Measurements from ENCODE around the gene MMRN2.
"Not testable (repeated sequence)": the region's sequence is repeated elsewhere in the genome, so short reads cannot be mapped to it uniquely, and the experiment has no call there.

Gene MMRN2

GRCh38 chr10:86957471-86958115 is at the start of gene MMRN2:
Gene MMRN2 (minus strand): TSS chr10:86957615. CDS start chr10:86957541, 74 bp downstream.
- DNase-seq = no peak

- DNase-seq = not testable (repeated sequence)
Observed at GRCh38 chr10:87007124-87007523, 49.7 kb upstream of the MMRN2 start.

GRCh38 chr10:87000491-87000890 is 43.1 kb upstream of the MMRN2 start:
- no peak for DNase-seq

- not testable (repeated sequence) for DNase-seq
Observed at GRCh38 chr10:86999802-87000403, 42.5 kb upstream of the MMRN2 start.

- DNase-seq = no peak
Observed at GRCh38 chr10:86992929-86993328, 35.5 kb upstream of the MMRN2 start.

- DNase-seq = no peak
Observed at GRCh38 chr10:86992456-86992855, 35.0 kb upstream of the MMRN2 start.

- DNase-seq = not testable (repeated sequence)
Observed at GRCh38 chr10:86991362-86991761, 33.9 kb upstream of the MMRN2 start.

- no peak for DNase-seq
Observed at GRCh38 chr10:86988520-86988919, 31.1 kb upstream of the MMRN2 start.

GRCh38 chr10:86984498-86984897 is 27.1 kb upstream of the MMRN2 start:
- DNase-seq = not testable (repeated sequence)

- no peak for DNase-seq
Observed at GRCh38 chr10:86981716-86982115, 24.3 kb upstream of the MMRN2 start.

- DNase-seq = not testable (repeated sequence)
Observed at GRCh38 chr10:86981020-86981419, 23.6 kb upstream of the MMRN2 start.

GRCh38 chr10:86979977-86980448 is 22.6 kb upstream of the MMRN2 start:
- no peak for DNase-seq

GRCh38 chr10:86979296-86979818 is 21.9 kb upstream of the MMRN2 start:
- DNase-seq = no peak

- not testable (repeated sequence) for DNase-seq
Observed at GRCh38 chr10:86978457-86978856, 21.0 kb upstream of the MMRN2 start.

- no peak for DNase-seq
Observed at GRCh38 chr10:86976362-86977056, 19.1 kb upstream of the MMRN2 start.

- DNase-seq = no peak
Observed at GRCh38 chr10:86974484-86974883, 17.1 kb upstream of the MMRN2 start.

GRCh38 chr10:86972613-86973380 is 15.4 kb upstream of the MMRN2 start:
- DNase-seq = no peak

GRCh38 chr10:86971232-86971991 is 14.0 kb upstream of the MMRN2 start:
- peak; percentile 96 for DNase-seq

- DNase-seq = no peak
Observed at GRCh38 chr10:86970982-86971231, 13.5 kb upstream of the MMRN2 start.

GRCh38 chr10:86970162-86970981 is 13.0 kb upstream of the MMRN2 start:
- DNase-seq = no peak

GRCh38 chr10:86969421-86970041 is 12.1 kb upstream of the MMRN2 start:
- peak; percentile 62 for DNase-seq

All from activated effector memory CD4-positive, alpha-beta T cell treated with anti-CD3 and anti-CD28 coated beads, Interleukin-2, amount 50 U/mL, for 16 hours (primary cell).